Large intestine (tissue), 3 donors: ENCODE results near the gene MARCKSL1. TPM values are rescaled to one million over a fixed set of nuclear protein-coding genes. Genes with fewer than 3 reads are reported as not detected.

Source experiments
- DNase-seq, 2 donors: peaks; one replicate each; pipeline versions ENCODE4 v3.0.0 to v3.0.0-alpha.2; 2013
- H3K27ac ChIP-seq: one replicate; pipeline ENCODE4 v1.5.1; 2013; ENCODE audit warnings: low read length
- H3K27me3 ChIP-seq: 2 replicates; pipeline ENCODE4 v1.6.1; 2013; ENCODE audit warnings: low read length; ENCODE audit not compliant: control insufficient read depth, insufficient read depth
- H3K36me3 ChIP-seq: 2 replicates; pipeline ENCODE4 v1.6.1; 2013; ENCODE audit warnings: low read length; ENCODE audit not compliant: control insufficient read depth, insufficient read depth
- H3K4me1 ChIP-seq: one replicate; pipeline ENCODE4 v1.6.1; 2013; ENCODE audit warnings: low read length; ENCODE audit not compliant: control insufficient read depth, insufficient read depth
- H3K4me3 ChIP-seq: one replicate; pipeline ENCODE4 v1.5.1; 2013; ENCODE audit warnings: low read length
- H3K9me3 ChIP-seq: one replicate; pipeline ENCODE4 v1.6.1; 2013; ENCODE audit warnings: mild to moderate bottlenecking, low read depth, low read length, moderate library complexity; ENCODE audit not compliant: control insufficient read depth
- WGBS: methylation state at CpG from one replicate; pipeline ENCODE4 v1.1.5; 2013; ENCODE audit warnings: low lambda C conversion rate; ENCODE audit not compliant: insufficient coverage; 5-methylcytosine and 5-hydroxymethylcytosine counted together
- polyA plus RNA-seq: library from polyadenylated mRNA; unstranded; fragments of 120-200 nt; gene quantifications from one replicate; pipeline ENCODE4 v1.2.1, GENCODE V29; 2013

Gene MARCKSL1
- polyA plus RNA-seq, 1 donor, result 139 TPM

DNA sequence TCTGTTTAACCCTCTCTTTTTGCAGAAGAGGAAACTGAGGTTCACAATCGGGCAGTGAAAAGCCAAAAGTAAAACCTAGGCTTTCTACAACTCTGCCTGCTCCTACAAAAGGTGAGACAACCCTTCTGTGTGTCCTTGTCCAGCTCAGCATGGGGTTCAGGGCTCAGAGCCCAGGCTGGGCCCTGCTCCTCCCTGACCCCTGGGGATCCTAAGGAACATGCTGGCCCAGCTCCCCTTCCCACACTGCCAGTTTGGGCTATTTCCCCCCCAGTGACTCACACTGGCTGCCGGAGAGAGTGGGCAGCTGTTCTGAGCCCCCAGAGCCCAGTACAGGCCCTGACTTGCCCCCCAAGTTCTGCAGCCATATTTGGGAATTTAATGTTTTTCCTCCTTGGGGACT is 17.4 kb upstream of the MARCKSL1 start:
- H3K27ac ChIP-seq, result peak overlapping the region; percentile 36
- peaks cover 9% of the 10 kb centered on the region for H3K9me3 ChIP-seq
- WGBS, result no CpG with 5 or more reads among the region's 2 CpGs
- no peak for DNase-seq
- H3K36me3 ChIP-seq, result peaks cover 4% of the 10 kb centered on the region
- H3K27me3 ChIP-seq, result no peaks in the 10 kb centered on the region
- peaks cover 29% of the 10 kb centered on the region for H3K4me1 ChIP-seq
- H3K4me3 ChIP-seq, result no peak overlapping the region

DNA sequence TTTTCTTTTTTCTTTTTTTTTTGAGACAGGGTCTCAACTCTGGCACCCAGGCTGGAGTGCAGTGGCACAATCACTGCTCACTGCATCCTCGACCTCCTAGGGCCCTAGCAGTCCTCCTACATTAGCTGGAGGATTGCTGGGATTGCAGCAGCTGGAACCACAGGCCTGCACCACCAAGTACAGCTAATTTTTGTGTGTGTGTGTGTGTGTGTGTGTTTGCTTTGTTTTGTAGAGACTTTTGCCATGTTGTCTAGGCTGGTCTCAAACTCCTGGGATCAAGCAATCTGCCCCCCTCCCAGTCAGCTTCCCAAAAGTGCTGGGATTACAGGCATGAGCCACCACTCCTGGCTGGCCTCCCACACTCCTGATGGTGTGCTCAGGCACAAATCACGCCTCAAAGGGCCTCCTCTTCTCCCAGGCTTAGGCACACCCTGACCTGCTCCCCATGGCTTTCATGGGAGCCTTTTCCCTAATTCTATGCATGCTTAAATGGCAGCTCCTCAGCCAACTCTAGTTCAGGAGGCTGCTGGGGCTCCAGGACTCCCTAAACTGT is 16.9 kb upstream of the MARCKSL1 start:
- DNase-seq, result no peak
- Histone ChIP-seq H3K4me1 (peaks cover 23% of the 10 kb centered on the region), H3K36me3 (peaks cover 4% of the 10 kb centered on the region), H3K27me3 (no peaks in the 10 kb centered on the region), H3K9me3 (peaks cover 9% of the 10 kb centered on the region), H3K4me3 (no peak overlapping the region), H3K27ac (peak overlapping the region; percentile 36)
- WGBS, result no CpG with 5 or more reads among the region's 2 CpGs

DNA sequence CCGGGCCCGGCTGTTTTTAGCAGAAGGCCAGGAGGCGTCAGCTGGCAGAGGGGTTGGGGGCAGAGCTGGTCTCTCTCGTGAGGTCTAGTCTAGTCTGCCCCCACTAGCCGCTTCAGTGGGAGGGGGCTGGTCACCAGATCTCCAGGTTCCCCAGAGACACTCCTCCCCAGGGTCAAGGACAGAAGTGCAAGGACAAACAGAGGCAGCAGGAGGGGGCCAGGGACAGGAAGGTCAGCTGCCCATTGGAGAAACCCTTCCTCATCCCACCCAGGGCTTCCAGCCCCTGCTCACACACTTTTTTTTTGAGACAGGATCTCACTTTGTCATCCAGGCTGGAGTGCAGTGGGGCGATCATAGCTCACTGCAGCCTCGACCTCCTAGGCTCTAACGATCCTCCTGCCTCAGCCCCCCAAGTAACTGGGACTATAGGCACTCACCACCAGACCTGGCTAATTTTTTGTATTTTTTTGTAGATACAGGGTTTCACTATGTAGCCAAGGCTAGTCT is 16.3 kb upstream of the MARCKSL1 start:
- no peak for DNase-seq
- Histone ChIP-seq H3K27ac (peak overlapping the region; percentile 82), H3K27me3 (no peaks in the 10 kb centered on the region), H3K4me1 (peaks cover 17% of the 10 kb centered on the region), H3K36me3 (peaks cover 4% of the 10 kb centered on the region), H3K9me3 (peaks cover 9% of the 10 kb centered on the region), H3K4me3 (peak overlapping the region; percentile 68)
- no CpG with 5 or more reads among the region's 8 CpGs for WGBS

DNA sequence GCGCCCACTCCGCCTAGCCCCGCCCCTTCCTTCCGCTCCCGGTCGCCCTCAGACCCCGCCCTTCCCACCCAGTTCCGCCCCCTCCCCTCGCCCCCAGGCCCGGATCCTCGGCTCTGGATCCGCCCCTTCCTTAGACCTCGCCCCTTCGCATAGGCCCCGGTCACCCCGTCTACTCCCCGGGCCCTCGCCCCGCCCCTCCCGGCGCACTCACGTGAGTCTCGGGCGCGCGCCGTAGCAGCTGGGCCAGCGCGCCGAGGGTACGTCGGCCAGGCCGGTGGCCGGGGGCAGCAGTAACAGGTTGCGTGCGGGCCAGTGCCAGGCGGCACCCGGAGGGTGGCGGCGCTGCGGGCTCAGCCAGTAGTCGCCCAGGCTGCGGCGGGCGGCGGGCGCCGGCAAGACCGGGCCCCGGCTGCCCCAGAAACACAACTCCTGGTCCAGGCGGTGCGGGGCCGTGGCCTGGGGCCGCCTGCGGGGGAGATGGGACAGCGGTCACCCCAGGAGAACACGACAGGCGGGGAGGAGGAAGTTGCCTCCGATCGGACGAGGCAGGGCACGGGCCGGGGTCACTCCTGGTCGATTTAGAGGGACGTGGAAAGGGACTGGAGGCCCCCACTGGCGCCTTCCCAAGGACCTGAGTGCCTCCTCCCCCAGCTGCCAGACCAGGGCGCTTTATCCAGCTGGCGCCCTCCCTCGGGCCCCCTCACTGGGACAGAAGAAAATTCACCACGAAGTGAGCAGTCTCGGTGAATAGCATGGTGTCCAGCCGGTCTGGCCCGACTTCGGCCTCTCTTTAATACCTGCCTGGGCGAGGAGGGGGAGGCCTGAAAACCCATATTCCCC is 15.6 kb upstream of the MARCKSL1 start:
- peak overlapping the region; percentile 71 for H3K4me3 ChIP-seq
- peaks cover 4% of the 10 kb centered on the region for H3K36me3 ChIP-seq
- no CpG with 5 or more reads among the region's 75 CpGs for WGBS
- DNase-seq, result peak; percentile 93 to 96
- peaks cover 17% of the 10 kb centered on the region for H3K4me1 ChIP-seq
- peak overlapping the region; percentile 93 for H3K27ac ChIP-seq
- H3K9me3 ChIP-seq, result peaks cover 9% of the 10 kb centered on the region
- H3K27me3 ChIP-seq, result no peaks in the 10 kb centered on the region

DNA sequence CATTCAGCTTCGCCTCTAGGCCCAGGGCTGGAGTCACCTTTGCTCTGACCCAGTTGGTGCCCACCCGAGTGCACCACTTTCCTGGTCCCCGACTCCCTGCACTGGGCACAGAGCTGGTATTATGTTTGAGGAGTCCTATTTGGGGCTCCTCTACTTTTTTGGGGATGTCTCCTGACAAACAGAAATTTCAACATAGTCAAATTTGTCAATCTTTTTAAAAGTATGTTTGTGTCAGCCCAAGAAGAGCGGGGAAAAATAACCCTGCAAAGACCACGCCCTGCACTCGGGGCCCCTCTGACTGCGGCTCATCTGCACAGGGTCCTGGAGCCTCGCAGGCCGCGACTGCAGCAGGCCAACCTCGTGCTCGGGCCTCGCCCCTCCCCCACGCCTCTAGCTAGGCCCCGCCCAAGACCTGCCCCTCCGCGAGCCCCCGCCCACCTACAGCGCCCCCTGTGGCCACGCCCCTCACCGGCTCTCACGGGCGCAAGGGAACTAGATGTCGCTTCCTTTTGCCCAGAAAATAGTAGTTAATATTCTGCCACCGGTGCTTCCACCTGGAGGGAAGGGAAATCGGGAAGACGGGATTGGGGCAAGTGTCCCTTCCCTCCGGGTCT is 14.9 kb upstream of the MARCKSL1 start:
- peak in 1 of 2 donors; percentile 67 for DNase-seq
- no CpG with 5 or more reads among the region's 28 CpGs for WGBS

DNA sequence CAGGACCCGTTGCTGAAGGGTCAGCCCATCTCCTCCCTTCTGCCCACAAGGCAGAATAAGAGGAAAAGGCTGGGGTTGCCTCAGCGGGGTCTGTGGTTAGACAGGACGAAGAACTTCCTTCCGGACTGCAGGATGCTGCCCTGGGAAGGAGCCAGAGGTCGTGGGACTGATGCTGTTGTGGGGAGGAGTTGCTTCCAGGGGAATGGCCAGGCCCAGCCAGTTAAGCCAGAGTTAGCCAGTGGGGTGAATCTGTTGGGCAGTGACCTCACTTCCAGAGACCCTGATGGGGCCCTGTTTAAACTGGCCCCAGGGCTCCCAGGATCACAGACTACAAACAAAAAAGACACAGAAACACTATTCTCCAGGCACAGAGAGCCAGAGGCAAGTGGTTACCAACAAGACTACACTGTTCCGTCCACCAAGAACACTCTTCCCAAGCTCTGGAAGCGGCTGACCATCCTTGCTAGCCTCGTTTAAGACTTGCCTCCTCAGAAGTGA is 13.2 kb upstream of the MARCKSL1 start:
- WGBS, result no CpG with 5 or more reads among the region's 8 CpGs
- no peak for DNase-seq
- H3K4me1 ChIP-seq, result peaks cover 32% of the 10 kb centered on the region
- H3K36me3 ChIP-seq, result peaks cover 4% of the 10 kb centered on the region
- H3K4me3 ChIP-seq, result no peak overlapping the region
- H3K27ac ChIP-seq, result no peak overlapping the region
- peaks cover 9% of the 10 kb centered on the region for H3K9me3 ChIP-seq
- H3K27me3 ChIP-seq, result no peaks in the 10 kb centered on the region

More for the DNA sequence above, 14.9 kb upstream of the MARCKSL1 start:
- peak overlapping the region; percentile 93 for H3K27ac ChIP-seq
- peak overlapping the region; percentile 71 for H3K4me3 ChIP-seq
- peaks cover 4% of the 10 kb centered on the region for H3K36me3 ChIP-seq
- H3K27me3 ChIP-seq, result no peaks in the 10 kb centered on the region
- peaks cover 9% of the 10 kb centered on the region for H3K9me3 ChIP-seq
- H3K4me1 ChIP-seq, result peaks cover 22% of the 10 kb centered on the region

DNA sequence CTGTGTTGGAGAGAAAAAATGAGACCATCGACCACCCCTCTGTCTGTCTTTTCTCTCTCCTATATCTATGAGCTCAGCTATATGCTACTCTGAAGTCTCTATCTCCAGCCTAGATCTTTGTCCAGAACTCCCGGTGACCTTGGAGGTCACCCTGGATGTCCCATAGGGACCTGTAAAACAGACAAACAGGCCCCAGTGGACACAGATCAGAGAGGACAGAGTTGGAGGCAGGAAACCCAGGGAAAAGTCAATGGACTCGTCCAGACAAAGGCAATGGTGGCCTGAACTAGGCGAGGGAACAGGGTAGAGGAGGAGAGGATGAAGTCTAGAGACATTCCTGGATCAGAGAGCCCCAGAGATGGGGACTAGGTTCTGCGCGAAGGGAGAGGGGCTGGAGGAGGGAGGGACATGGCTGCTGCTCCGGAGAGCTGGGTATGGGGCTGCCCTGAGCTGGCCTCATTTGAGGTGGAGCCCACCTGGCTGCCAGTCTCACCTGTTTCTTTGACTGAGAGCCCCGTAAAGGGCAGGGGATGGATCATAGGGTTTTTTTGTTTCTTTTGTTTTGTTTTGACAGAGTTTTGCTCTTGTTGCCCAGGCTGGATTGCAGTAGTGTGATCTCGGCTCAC is 10.6 kb upstream of the MARCKSL1 start:
- WGBS, result 93% methylated on average over 3 of the region's 9 CpGs

DNA sequence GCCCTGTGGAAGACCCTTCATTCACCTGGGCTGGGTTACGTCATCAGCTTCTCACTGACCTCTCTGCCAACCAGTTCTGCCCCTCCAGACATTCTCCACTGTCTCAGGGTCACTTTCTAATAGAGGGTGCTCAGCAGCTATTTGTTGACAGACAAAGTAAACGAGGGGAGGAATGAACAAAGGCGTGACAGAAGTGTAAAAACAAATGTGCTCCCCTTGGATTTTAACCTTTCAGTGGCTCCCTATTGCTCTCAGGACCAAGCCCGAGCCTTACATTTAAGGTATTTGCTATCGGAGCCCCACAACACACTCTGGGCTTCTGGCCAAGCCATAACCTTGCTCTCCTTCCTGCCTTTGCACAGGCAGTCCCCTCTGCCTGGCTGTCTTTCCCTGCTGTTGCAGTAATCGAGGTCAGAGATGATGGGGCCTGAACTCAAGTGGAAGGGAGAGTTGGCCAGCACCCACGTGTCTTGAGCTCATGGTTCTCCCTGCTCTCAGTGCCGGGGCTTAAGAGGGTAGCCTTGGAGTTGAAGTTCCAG is 9.3 kb upstream of the MARCKSL1 start:
- WGBS, result 40% methylated on average over 2 of the region's 8 CpGs
- H3K4me3 ChIP-seq, result no peak overlapping the region
- no peaks in the 10 kb centered on the region for H3K36me3 ChIP-seq
- H3K4me1 ChIP-seq, result peaks cover 17% of the 10 kb centered on the region
- peak in 1 of 2 donors; percentile 62 for DNase-seq
- H3K27me3 ChIP-seq, result no peaks in the 10 kb centered on the region
- no peak overlapping the region for H3K27ac ChIP-seq
- peaks cover 3% of the 10 kb centered on the region for H3K9me3 ChIP-seq

More for the DNA sequence above, 10.6 kb upstream of the MARCKSL1 start:
- Histone ChIP-seq H3K27me3 (no peaks in the 10 kb centered on the region), H3K27ac (no peak overlapping the region), H3K4me3 (no peak overlapping the region), H3K4me1 (peaks cover 17% of the 10 kb centered on the region), H3K9me3 (peaks cover 9% of the 10 kb centered on the region), H3K36me3 (no peaks in the 10 kb centered on the region)
- DNase-seq, result no peak

DNA sequence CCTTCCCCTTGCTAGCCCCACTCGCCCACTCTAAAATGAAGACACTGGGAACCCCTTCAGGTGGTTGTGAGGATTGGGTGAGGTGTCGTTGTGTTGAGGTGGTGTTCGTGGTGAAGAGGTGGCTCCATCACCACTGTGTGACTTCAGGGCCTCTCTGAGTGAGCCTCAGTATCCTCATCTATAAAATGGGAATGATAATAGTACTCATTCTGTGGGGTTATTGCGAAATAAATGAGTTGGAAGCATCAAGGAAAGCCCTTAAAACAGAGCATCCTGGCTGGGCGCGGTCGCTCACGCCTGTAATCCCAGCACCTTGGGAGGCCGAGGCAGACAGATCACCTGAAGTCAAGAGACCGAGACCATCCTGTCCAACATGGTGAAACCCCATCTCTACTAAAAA is 6.7 kb upstream of the MARCKSL1 start:
- Histone ChIP-seq H3K4me3 (no peak overlapping the region), H3K9me3 (no peaks in the 10 kb centered on the region), H3K4me1 (peaks cover 30% of the 10 kb centered on the region), H3K27ac (no peak overlapping the region), H3K36me3 (no peaks in the 10 kb centered on the region), H3K27me3 (no peaks in the 10 kb centered on the region)
- no CpG with 5 or more reads among the region's 10 CpGs for WGBS
- no peak for DNase-seq

DNA sequence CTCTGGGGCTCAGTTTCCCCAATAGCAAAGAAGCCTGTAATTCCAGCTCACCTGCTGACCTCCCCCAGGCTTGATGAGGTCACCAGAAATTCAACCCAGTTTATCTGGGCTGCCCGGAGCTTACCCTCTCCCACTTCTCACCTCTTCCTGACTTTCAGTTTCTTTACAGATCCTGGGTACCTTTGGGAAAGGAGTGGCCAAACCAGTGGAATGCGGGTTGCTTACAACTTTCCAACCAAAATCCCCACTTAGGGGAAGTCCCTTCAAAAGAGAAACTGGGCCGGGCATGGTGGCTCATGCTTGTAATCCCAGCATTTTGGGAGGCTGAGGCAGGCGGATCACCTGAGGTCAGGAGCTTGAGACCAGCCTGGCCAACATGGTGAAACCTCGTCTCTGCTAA is 5.9 kb upstream of the MARCKSL1 start:
- no peaks in the 10 kb centered on the region for H3K36me3 ChIP-seq
- no peak for DNase-seq
- H3K4me1 ChIP-seq, result peaks cover 31% of the 10 kb centered on the region
- H3K27ac ChIP-seq, result no peak overlapping the region
- H3K9me3 ChIP-seq, result no peaks in the 10 kb centered on the region
- no peaks in the 10 kb centered on the region for H3K27me3 ChIP-seq
- WGBS, result no CpG with 5 or more reads among the region's 5 CpGs
- no peak overlapping the region for H3K4me3 ChIP-seq
